Measurements from ENCODE around the gene GPC6.

- TF ChIP-seq ZNF692 (tag by site-specific recombination; IDR thresholded peaks at IDR 0.05) = no peak
- TF ChIP-seq ZNF530 (tag by site-specific recombination; IDR thresholded peaks at IDR 0.05; ENCODE audit: low read depth) = no peak
- TF ChIP-seq, protein P1, sequence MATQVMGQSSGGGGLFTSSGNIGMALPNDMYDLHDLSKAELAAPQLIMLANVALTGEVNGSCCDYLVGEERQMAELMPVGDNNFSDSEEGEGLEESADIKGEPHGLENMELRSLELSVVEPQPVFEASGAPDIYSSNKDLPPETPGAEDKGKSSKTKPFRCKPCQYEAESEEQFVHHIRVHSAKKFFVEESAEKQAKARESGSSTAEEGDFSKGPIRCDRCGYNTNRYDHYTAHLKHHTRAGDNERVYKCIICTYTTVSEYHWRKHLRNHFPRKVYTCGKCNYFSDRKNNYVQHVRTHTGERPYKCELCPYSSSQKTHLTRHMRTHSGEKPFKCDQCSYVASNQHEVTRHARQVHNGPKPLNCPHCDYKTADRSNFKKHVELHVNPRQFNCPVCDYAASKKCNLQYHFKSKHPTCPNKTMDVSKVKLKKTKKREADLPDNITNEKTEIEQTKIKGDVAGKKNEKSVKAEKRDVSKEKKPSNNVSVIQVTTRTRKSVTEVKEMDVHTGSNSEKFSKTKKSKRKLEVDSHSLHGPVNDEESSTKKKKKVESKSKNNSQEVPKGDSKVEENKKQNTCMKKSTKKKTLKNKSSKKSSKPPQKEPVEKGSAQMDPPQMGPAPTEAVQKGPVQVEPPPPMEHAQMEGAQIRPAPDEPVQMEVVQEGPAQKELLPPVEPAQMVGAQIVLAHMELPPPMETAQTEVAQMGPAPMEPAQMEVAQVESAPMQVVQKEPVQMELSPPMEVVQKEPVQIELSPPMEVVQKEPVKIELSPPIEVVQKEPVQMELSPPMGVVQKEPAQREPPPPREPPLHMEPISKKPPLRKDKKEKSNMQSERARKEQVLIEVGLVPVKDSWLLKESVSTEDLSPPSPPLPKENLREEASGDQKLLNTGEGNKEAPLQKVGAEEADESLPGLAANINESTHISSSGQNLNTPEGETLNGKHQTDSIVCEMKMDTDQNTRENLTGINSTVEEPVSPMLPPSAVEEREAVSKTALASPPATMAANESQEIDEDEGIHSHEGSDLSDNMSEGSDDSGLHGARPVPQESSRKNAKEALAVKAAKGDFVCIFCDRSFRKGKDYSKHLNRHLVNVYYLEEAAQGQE (tag by site-specific recombination; IDR thresholded peaks at IDR 0.05) = no peak
- TF ChIP-seq ZNF214 (tag by site-specific recombination; IDR thresholded peaks at IDR 0.05; ENCODE audit: borderline replicate concordance) = no peak
Observed at GRCh38 chr13:93547886-93548285, 321.3 kb downstream of the GPC6 start.
